NK-92 treated with Interleukin-12 subunit alpha and Interleukin-12 subunit beta, amount 100 ng/mL, for 24 hours (cell line): Measurements from ENCODE around the gene CYP2B6.
"Not testable (repeated sequence)": the region's sequence is repeated elsewhere in the genome, so short reads cannot be mapped to it uniquely, and the experiment has no call there.

ENCODE experiments used
- DNase-seq: peaks from one replicate; lab custom pipeline; 2025; lab: John Stamatoyannopoulos, UW

Gene CYP2B6

GRCh38 chr19:40980743-40981442 is 10.2 kb upstream of the CYP2B6 start:
- DNase-seq = not testable (repeated sequence)

GRCh38 chr19:40981591-40981990 is 9.5 kb upstream of the CYP2B6 start:
- no peak for DNase-seq

GRCh38 chr19:40982594-40983101 is 8.4 kb upstream of the CYP2B6 start:
- DNase-seq = no peak

- no peak for DNase-seq
These were observed 1.6 kb upstream of the CYP2B6 start for GRCh38 chr19:40989453-40989852.

- DNase-seq = no peak
These were observed 4.3 kb downstream of the CYP2B6 start for GRCh38 chr19:40995355-40995754.

- not testable (repeated sequence) for DNase-seq
These were observed 7.9 kb downstream of the CYP2B6 start for GRCh38 chr19:40999018-40999417.

GRCh38 chr19:41000310-41000737 is 9.2 kb downstream of the CYP2B6 start:
- no peak for DNase-seq

GRCh38 chr19:41001243-41001971 is 10.3 kb downstream of the CYP2B6 start:
- DNase-seq = no peak

- DNase-seq = not testable (repeated sequence)
These were observed 12.6 kb downstream of the CYP2B6 start for GRCh38 chr19:41003656-41004055.

- no peak for DNase-seq
These were observed 18.7 kb downstream of the CYP2B6 start for GRCh38 chr19:41009700-41010235.

GRCh38 chr19:41013359-41013758 is 22.3 kb downstream of the CYP2B6 start:
- DNase-seq = no peak

GRCh38 chr19:41014643-41015042 is 23.6 kb downstream of the CYP2B6 start:
- DNase-seq = no peak

GRCh38 chr19:41016488-41017071 is 25.5 kb downstream of the CYP2B6 start:
- no peak for DNase-seq

- DNase-seq = no peak
These were observed 27.7 kb downstream of the CYP2B6 start for GRCh38 chr19:41018736-41019290.

- no peak for DNase-seq
These were observed 28.3 kb downstream of the CYP2B6 start for GRCh38 chr19:41019346-41019745.

- DNase-seq = no peak
These were observed 32.1 kb downstream of the CYP2B6 start for GRCh38 chr19:41023193-41023592.

GRCh38 chr19:41025411-41025810 is 34.3 kb downstream of the CYP2B6 start:
- no peak for DNase-seq

GRCh38 chr19:41025871-41026270 is 34.8 kb downstream of the CYP2B6 start:
- DNase-seq = no peak

GRCh38 chr19:41027273-41027967 is 36.3 kb downstream of the CYP2B6 start:
- no peak for DNase-seq

GRCh38 chr19:41029524-41030432 is 38.7 kb downstream of the CYP2B6 start:
- no peak for DNase-seq

GRCh38 chr19:41030651-41031050 is 39.6 kb downstream of the CYP2B6 start:
- DNase-seq = no peak
